Loucy (cell line): Measurements from ENCODE around the gene LMF2.

ENCODE experiments used
- H2AFZ ChIP-seq: fragments of 200-600 bp; sonication (generic); 2 replicates; pipeline ENCODE4 v1.6.0; 2016; ENCODE audit warnings: antibody characterized with exemption, mild to moderate bottlenecking, low read length, moderate library complexity
- H3F3A ChIP-seq: fragments of 200-600 bp; 2 replicates; pipeline ENCODE4 v1.6.0; 2016; ENCODE audit warnings: antibody characterized with exemption, low read depth, mild to moderate bottlenecking
- H3K27me3 ChIP-seq: fragments of 200-600 bp; sonication (generic); 2 replicates; pipeline ENCODE4 v1.6.1; 2014; ENCODE audit warnings: low read length, mild to moderate bottlenecking; ENCODE audit not compliant: insufficient read depth, poor library complexity, severe bottlenecking
- H3K36me3 ChIP-seq: fragments of 200-600 bp; sonication (generic); 2 replicates; pipeline ENCODE4 v1.6.1; 2016; ENCODE audit warnings: low read length; ENCODE audit not compliant: insufficient read depth
- H3K4me1 ChIP-seq: fragments of 200-600 bp; sonication (generic); 2 replicates; pipeline ENCODE4 v1.5.1; 2014; ENCODE audit warnings: low read length, mild to moderate bottlenecking; ENCODE audit not compliant: insufficient read depth, poor library complexity, severe bottlenecking
- H3K4me2 ChIP-seq: fragments of 200-600 bp; sonication (generic); 2 replicates; pipeline ENCODE4 v1.6.0; 2014; ENCODE audit warnings: antibody characterized with exemption, low read length, low read depth, mild to moderate bottlenecking; ENCODE audit not compliant: poor library complexity, severe bottlenecking
- H3K4me3 ChIP-seq: fragments of 200-600 bp; sonication (generic); 2 replicates; pipeline ENCODE4 v1.5.1; 2014; ENCODE audit warnings: low read length, mild to moderate bottlenecking, mixed read lengths; ENCODE audit not compliant: poor library complexity, severe bottlenecking
- H3K79me2 ChIP-seq: fragments of 200-600 bp; sonication (generic); 2 replicates; pipeline ENCODE4 v1.6.1; 2014; ENCODE audit warnings: low read length; ENCODE audit not compliant: insufficient read depth
- H3K9ac ChIP-seq: fragments of 200-600 bp; sonication (generic); 2 replicates; pipeline ENCODE4 v1.6.0; 2014; ENCODE audit warnings: mild to moderate bottlenecking, low read depth, low read length, moderate library complexity; ENCODE audit not compliant: poor library complexity, severe bottlenecking
- H3K9me2 ChIP-seq: fragments of 200-600 bp; sonication (generic); replicated peaks from 2 replicates; pipeline ENCODE4 v1.6.1; 2016; ENCODE audit warnings: low read depth, low read length, mixed read lengths
- H3K9me3 ChIP-seq: fragments of 200-600 bp; sonication (generic); 2 replicates; pipeline ENCODE4 v1.6.1; 2014; ENCODE audit warnings: mild to moderate bottlenecking, antibody characterized with exemption, low read length, low read depth; ENCODE audit not compliant: insufficient read depth
- H4K20me1 ChIP-seq: fragments of 200-600 bp; sonication (generic); 2 replicates; pipeline ENCODE4 v1.6.0; 2014; ENCODE audit warnings: antibody characterized with exemption, low read length, mild to moderate bottlenecking; ENCODE audit not compliant: insufficient read depth, poor library complexity, severe bottlenecking
- CTCF ChIP-seq: fragments of 200-600 bp; sonication (generic); conservative IDR thresholded peaks from 2 replicates; pipeline ENCODE4 v1.5.1; 2014; ENCODE audit warnings: mild to moderate bottlenecking, antibody characterized with exemption, low read length
- EZH2phosphoT487 ChIP-seq: fragments of 200-600 bp; IDR thresholded peaks from 2 replicates; pipeline ENCODE4 v1.6.1; 2018; ENCODE audit warnings: antibody characterized with exemption, mild to moderate bottlenecking, moderate library complexity, borderline replicate concordance

The LMF2 gene

GRCh38 chr22:50545522-50546325 is 38.2 kb upstream of the LMF2 start, which contains the start of gene KLHDC7B:
KLHDC7B (plus strand) TSS chr22:50545899; CDS start chr22:50546244, 345 bp downstream.
- Histone ChIP-seq H2AFZ (no peak within 1 kb of the TSS), H3K4me2 (peak within 1 kb of the TSS; percentile 75), H3K4me1 (peaks cover 31% of the 10 kb centered on the region), H3K4me3 (peak within 1 kb of the TSS; percentile 49), H3K9me2 (no peaks in the 10 kb centered on the region), H3K79me2 (peaks cover 6% of the 10 kb centered on the region; the same call in 1 of the 2 replicates), H3K27me3 (no peaks in the 10 kb centered on the region), H3K36me3 (no peaks in the 10 kb centered on the region), H3K9me3 (no peaks in the 10 kb centered on the region), H3F3A (no peaks in the 10 kb centered on the region), H4K20me1 (no peaks in the 10 kb centered on the region), H3K9ac (peak within 1 kb of the TSS; percentile 46)
- TF ChIP-seq CTCF (peak; percentile 47), EZH2phosphoT487 (no peak)

GRCh38 chr22:50544746-50545253 is 37.3 kb upstream of the LMF2 start:
- no peaks in the 10 kb centered on the region for H3F3A ChIP-seq
- H3K9ac ChIP-seq = peak overlapping the region; percentile 46
- no peaks in the 10 kb centered on the region for H4K20me1 ChIP-seq
- H3K36me3 ChIP-seq = no peaks in the 10 kb centered on the region
- H3K27me3 ChIP-seq = no peaks in the 10 kb centered on the region
- peak overlapping the region; percentile 75 for H3K4me2 ChIP-seq
- no peaks in the 10 kb centered on the region for H3K9me3 ChIP-seq
- peak overlapping the region; percentile 49 for H3K4me3 ChIP-seq
- H3K4me1 ChIP-seq = peaks cover 31% of the 10 kb centered on the region
- peaks cover 6% of the 10 kb centered on the region; the same call in 1 of the 2 replicates for H3K79me2 ChIP-seq
- H3K9me2 ChIP-seq = no peaks in the 10 kb centered on the region
- TF ChIP-seq CTCF = no peak
- TF ChIP-seq EZH2phosphoT487 = no peak
- no peak overlapping the region for H2AFZ ChIP-seq

GRCh38 chr22:50544078-50544745 is 36.7 kb upstream of the LMF2 start:
- peaks cover 28% of the 10 kb centered on the region for H3K4me1 ChIP-seq
- H2AFZ ChIP-seq = no peak overlapping the region
- peaks cover under 1% of the 10 kb centered on the region; the same call in 1 of the 2 replicates for H3K79me2 ChIP-seq
- H3K27me3 ChIP-seq = no peaks in the 10 kb centered on the region
- no peak overlapping the region for H3K9ac ChIP-seq
- H3K36me3 ChIP-seq = no peaks in the 10 kb centered on the region
- H3F3A ChIP-seq = no peaks in the 10 kb centered on the region
- 0 out of 2 replicates have a peak, but pooled peaks have one; percentile 11 for TF ChIP-seq CTCF
- TF ChIP-seq EZH2phosphoT487 = no peak
- H4K20me1 ChIP-seq = no peaks in the 10 kb centered on the region
- no peaks in the 10 kb centered on the region for H3K9me2 ChIP-seq
- H3K4me3 ChIP-seq = peak overlapping the region; percentile 49
- H3K9me3 ChIP-seq = no peaks in the 10 kb centered on the region
- H3K4me2 ChIP-seq = peak overlapping the region; percentile 75
